Stimulated activated CD8-positive, alpha-beta memory T cell treated with anti-CD3 and anti-CD28 coated beads, Interleukin-2, amount 100 ng/mL, for 48 hours (primary cell): ENCODE results near the gene NOXA1.

Source experiments
- DNase-seq, 2 donors: peaks; one replicate each; pipeline ENCODE4 v3.0.0-alpha.2; 2020; ENCODE audit warnings: low read depth in 2 of 2

NOXA1 gene

GRCh38 chr9:137482094-137482781 lies 59.0 kb downstream of the NOXA1 start:
- DNase-seq = no peak
